ENCODE measurements around the gene SRSF9. TPM values are rescaled to one million over a fixed set of nuclear protein-coding genes. Genes with fewer than 3 reads are reported as not detected.
"Not testable (repeated sequence)": the region's sequence is repeated elsewhere in the genome, so short reads cannot be mapped to it uniquely, and the experiment has no call there.

SRSF9 gene
- polyA plus RNA-seq, 1 donor from 2014 or later, result 204 TPM

GRCh38 chr12:120468821-120469449, 613 bp downstream of the SRSF9 start:
- Mint-ChIP-seq H3K27ac (peak overlapping the region; percentile 23 to 97 (median 96)), H3K27me3 (peaks cover 2% of the 10 kb centered on the region), H3K9me3 (no peaks in the 10 kb centered on the region), H3K4me3 (peak overlapping the region; percentile 69 to 96 (median 92)), H3K4me1 (peaks cover 20 to 38% (median 29%) of the 10 kb centered on the region in 3 donors), H3K36me3 (peaks cover 2% of the 10 kb centered on the region)

DNA sequence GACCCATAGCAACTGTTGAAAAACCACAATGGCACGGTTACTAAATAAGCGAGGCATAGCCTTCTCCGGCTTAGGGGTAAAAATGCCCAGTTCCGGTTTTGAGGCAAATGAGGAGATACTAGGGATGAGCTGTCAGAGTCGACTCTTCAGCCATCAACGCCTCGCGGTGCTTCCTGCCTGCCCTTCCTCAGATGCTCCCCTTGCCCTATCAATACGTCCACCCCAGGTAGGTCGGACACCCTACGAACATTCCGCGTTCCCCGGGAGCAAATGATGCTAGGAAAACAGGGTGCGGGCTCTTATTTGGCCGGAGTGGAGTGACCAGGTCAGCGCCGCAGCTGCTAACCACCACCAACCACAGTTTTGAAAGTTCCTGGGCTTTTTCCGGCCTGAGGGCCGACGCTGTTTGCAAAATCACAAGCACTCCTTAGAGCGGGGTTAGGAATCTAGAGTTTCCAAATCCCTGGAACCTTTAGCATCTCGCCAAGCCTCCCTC, 1.2 kb downstream of the SRSF9 start:
- Mint-ChIP-seq H3K4me1 (peaks cover 20 to 38% (median 29%) of the 10 kb centered on the region in 3 donors), H3K27ac (peak overlapping the region; percentile 90 to 97 (median 91)), H3K36me3 (peaks cover 2% of the 10 kb centered on the region), H3K4me3 (peak overlapping the region; percentile 69 to 96 (median 92)), H3K9me3 (no peaks in the 10 kb centered on the region), H3K27me3 (peaks cover 2% of the 10 kb centered on the region)

- Mint-ChIP-seq H3K36me3 (peaks cover 2% of the 10 kb centered on the region), H3K27ac (peak overlapping the region; percentile 64 to 97 (median 91)), H3K27me3 (peaks cover 2% of the 10 kb centered on the region), H3K4me3 (peak overlapping the region; percentile 69 to 87 (median 86)), H3K4me1 (peaks cover 20 to 44% (median 29%) of the 10 kb centered on the region in 3 donors), H3K9me3 (no peaks in the 10 kb centered on the region)
These were observed 2.1 kb downstream of the SRSF9 start for GRCh38 chr12:120467439-120467838.

DNA sequence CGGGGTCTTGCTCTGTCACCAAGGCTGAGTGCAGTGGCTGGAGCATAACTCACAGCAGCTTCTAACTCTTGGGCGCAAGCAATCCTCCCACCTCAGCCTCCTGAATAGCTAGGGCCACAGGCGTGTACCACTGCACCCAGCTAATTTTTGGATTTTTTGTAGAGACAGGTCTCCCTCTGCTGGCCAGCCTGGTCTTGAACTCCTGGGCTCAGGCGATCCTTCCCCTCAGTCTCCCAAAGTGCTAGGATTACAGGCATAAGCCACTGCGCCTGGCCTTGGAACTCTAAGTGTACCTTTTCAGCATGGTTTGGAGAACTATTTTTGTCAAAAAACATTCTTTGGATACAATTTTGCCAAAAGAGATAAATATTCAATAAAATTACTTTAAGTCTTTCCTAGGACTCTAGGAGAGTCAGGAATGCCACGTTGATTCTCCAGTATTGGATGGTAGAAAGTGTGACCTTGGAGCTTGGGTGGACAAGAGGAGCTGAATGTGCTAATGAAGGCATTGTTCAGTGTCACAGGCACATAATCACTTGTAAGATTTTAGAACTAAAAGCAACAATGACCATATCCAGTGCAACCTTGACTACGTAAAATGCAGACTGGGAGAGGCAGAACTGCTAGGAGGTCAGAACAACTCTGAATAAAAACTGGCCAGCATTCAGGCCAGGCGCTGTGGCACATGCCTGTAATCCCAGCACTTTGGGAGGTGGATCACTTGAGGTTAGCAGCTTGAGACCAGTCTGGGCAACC, 2.8 kb downstream of the SRSF9 start:
- H3K4me3 Mint-ChIP-seq, result peak overlapping the region in 3 of 4 donors; percentile 21 to 70 (median 69)
- no peaks in the 10 kb centered on the region for H3K9me3 Mint-ChIP-seq
- peaks cover 20 to 46% (median 29%) of the 10 kb centered on the region in 3 donors for H3K4me1 Mint-ChIP-seq
- H3K27me3 Mint-ChIP-seq, result peaks cover 2% of the 10 kb centered on the region
- peak overlapping the region; percentile 75 to 87 (median 84) for H3K27ac Mint-ChIP-seq
- peaks cover 3% of the 10 kb centered on the region for H3K36me3 Mint-ChIP-seq

GRCh38 chr12:120465756-120466155, 3.8 kb downstream of the SRSF9 start:
- peaks cover 2% of the 10 kb centered on the region for H3K27me3 Mint-ChIP-seq
- peaks cover 3% of the 10 kb centered on the region for H3K36me3 Mint-ChIP-seq
- no peaks in the 10 kb centered on the region for H3K9me3 Mint-ChIP-seq
- H3K4me1 Mint-ChIP-seq, result peaks cover 20 to 46% (median 29%) of the 10 kb centered on the region in 3 donors
- H3K27ac Mint-ChIP-seq, result peak overlapping the region in 1 of 3 donors; percentile 87
- H3K4me3 Mint-ChIP-seq, result peak overlapping the region in 1 of 4 donors; percentile 69

- peaks cover 17 to 41% (median 25%) of the 10 kb centered on the region in 3 donors for H3K4me1 Mint-ChIP-seq
- H3K27me3 Mint-ChIP-seq, result no peaks in the 10 kb centered on the region
- H3K4me3 Mint-ChIP-seq, result no peak overlapping the region
- H3K27ac Mint-ChIP-seq, result no peak overlapping the region
- peaks cover 1% of the 10 kb centered on the region for H3K36me3 Mint-ChIP-seq
- no peaks in the 10 kb centered on the region for H3K9me3 Mint-ChIP-seq
These were observed 5.8 kb downstream of the SRSF9 start for GRCh38 chr12:120463712-120464111.

DNA sequence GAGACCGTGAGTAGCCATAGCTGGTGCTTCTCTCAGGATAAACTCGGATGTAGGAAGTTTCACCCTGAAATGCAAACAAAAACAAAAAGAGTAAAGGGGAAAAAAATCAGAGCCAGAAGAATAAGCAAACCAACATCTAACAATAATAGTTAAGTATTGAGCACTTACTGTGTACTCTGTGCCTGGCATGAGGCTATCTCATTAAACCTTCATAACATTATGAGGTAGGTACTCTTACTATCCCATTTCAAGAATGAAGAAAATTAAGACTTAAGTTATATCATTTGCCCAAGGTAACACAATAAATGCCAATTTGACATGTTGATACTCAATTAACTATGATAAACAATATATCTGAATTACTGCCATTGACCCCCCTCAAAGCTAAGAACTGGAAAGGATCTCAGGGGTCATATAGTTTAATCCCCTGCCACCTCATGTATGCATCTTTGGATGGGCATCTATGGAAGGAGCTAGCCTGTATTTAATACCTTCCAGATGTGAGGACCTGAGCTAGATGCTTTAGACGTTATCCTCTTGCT, 7.4 kb downstream of the SRSF9 start:
- H3K4me3 Mint-ChIP-seq, result no peak overlapping the region

GRCh38 chr12:120460157-120460556, 9.4 kb downstream of the SRSF9 start:
- no peaks in the 10 kb centered on the region for H3K27me3 Mint-ChIP-seq
- no peaks in the 10 kb centered on the region for H3K9me3 Mint-ChIP-seq
- peak overlapping the region in 1 of 3 donors; percentile 76 for H3K27ac Mint-ChIP-seq
- no peak overlapping the region for H3K4me3 Mint-ChIP-seq
- peaks cover 0 to 12% (median 3%) of the 10 kb centered on the region in 3 donors for H3K4me1 Mint-ChIP-seq
- peaks cover 1% of the 10 kb centered on the region for H3K36me3 Mint-ChIP-seq

More for the DNA sequence above, 7.4 kb downstream of the SRSF9 start:
- H3K36me3 Mint-ChIP-seq, result peaks cover 1% of the 10 kb centered on the region
- peaks cover 10 to 29% (median 15%) of the 10 kb centered on the region in 3 donors for H3K4me1 Mint-ChIP-seq
- H3K27me3 Mint-ChIP-seq, result no peaks in the 10 kb centered on the region
- no peaks in the 10 kb centered on the region for H3K9me3 Mint-ChIP-seq
- peak overlapping the region in 1 of 3 donors; percentile 25 for H3K27ac Mint-ChIP-seq

- H3K9me3 Mint-ChIP-seq, result no peaks in the 10 kb centered on the region
- H3K27me3 Mint-ChIP-seq, result no peaks in the 10 kb centered on the region
- no peak overlapping the region for H3K27ac Mint-ChIP-seq
- peaks cover 3 to 6% (median 4%) of the 10 kb centered on the region in 3 donors for H3K4me1 Mint-ChIP-seq
- H3K36me3 Mint-ChIP-seq, result peaks cover 1% of the 10 kb centered on the region
- no peak overlapping the region for H3K4me3 Mint-ChIP-seq
These were observed 12.4 kb downstream of the SRSF9 start for GRCh38 chr12:120457133-120457532.

- H3K4me3 Mint-ChIP-seq, result peak overlapping the region in 1 of 4 donors; percentile 2
- H3K4me1 Mint-ChIP-seq, result peaks cover 3 to 6% (median 4%) of the 10 kb centered on the region in 3 donors
- no peaks in the 10 kb centered on the region for H3K9me3 Mint-ChIP-seq
- no peaks in the 10 kb centered on the region for H3K36me3 Mint-ChIP-seq
- no peak overlapping the region for H3K27ac Mint-ChIP-seq
- H3K27me3 Mint-ChIP-seq, result no peaks in the 10 kb centered on the region
These were observed 14.2 kb downstream of the SRSF9 start for GRCh38 chr12:120455302-120455701.

GRCh38 chr12:120453977-120454376, 15.6 kb downstream of the SRSF9 start:
- peak overlapping the region in 1 of 4 donors; percentile 5 for H3K4me3 Mint-ChIP-seq
- peaks cover 4 to 6% (median 6%) of the 10 kb centered on the region in 3 donors for H3K4me1 Mint-ChIP-seq
- no peaks in the 10 kb centered on the region for H3K27me3 Mint-ChIP-seq
- H3K27ac Mint-ChIP-seq, result peak overlapping the region in 2 of 3 donors; percentile 1 to 59
- H3K9me3 Mint-ChIP-seq, result no peaks in the 10 kb centered on the region
- no peaks in the 10 kb centered on the region for H3K36me3 Mint-ChIP-seq

DNA sequence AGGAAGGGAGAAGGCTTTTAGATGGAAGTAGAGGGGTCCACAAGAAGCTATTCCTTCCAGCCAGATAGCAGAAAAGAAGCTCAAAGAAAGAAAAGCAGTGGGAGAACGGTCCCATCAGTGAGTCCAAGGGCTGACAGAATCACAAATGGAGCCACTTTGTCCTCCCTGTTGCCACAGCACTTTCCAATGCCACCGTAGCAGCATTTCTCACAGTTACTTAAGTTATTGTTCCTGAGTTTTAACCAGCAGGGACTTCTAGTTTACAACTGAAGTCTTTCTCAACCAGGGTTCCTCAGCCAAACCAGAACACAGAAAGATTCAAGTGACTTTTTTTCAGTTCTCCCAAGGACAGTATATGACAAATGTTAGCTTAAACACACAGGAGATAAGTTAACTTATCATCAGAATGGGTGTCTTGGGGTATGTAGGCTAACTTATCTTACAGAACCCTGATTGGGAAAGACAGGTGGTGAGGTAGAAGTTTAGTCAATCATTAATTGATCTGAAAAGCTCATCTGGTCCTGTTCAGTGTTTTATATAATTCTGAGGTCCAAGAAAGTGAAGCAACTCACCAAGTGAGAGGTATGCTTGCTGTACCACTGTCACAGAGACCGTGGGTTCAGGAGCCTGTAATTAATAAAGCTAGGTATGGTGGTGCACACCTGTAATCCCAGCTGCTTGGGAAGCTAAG, 16.3 kb downstream of the SRSF9 start:
- Mint-ChIP-seq H3K27me3 (no peaks in the 10 kb centered on the region), H3K9me3 (no peaks in the 10 kb centered on the region), H3K36me3 (no peaks in the 10 kb centered on the region), H3K4me3 (peak overlapping the region in 1 of 4 donors; percentile 23), H3K4me1 (peaks cover 4 to 6% (median 6%) of the 10 kb centered on the region in 3 donors), H3K27ac (peak overlapping the region in 1 of 3 donors; percentile 1)

GRCh38 chr12:120452524-120452923, 17.0 kb downstream of the SRSF9 start:
- H3K9me3 Mint-ChIP-seq, H3K27me3 Mint-ChIP-seq, H3K4me3 Mint-ChIP-seq, H3K36me3 Mint-ChIP-seq: not testable (repeated sequence)
- H3K4me1 Mint-ChIP-seq, result peaks cover 4 to 11% (median 8%) of the 10 kb centered on the region in 3 donors
- peak overlapping the region in 1 of 3 donors; percentile 48 for H3K27ac Mint-ChIP-seq

DNA sequence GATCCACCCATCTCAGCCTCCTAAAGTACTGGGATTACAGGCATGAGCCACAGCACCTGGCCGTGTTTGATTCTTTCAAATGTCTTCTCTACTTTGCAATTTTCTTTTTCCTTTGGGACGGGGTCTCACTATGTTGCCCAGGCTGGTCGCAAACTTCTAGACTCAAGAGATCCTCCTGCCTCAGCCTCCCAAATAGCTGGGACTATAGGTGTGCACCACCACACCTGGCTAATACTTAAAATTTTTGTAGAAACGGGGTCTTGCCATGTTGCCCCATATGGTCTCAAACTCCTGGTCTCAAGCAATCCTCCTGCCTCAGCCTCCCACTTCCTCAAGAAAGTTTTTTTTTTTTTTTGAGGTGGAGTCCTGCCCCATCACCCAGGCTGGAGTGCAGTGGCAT, 21.6 kb downstream of the SRSF9 start:
- H3K36me3 Mint-ChIP-seq, result no peaks in the 10 kb centered on the region
- peak overlapping the region in 2 of 3 donors; percentile 57 to 83 for H3K27ac Mint-ChIP-seq

More for the DNA sequence above, 21.6 kb downstream of the SRSF9 start:
- Mint-ChIP-seq H3K4me1 (peaks cover 6 to 18% (median 15%) of the 10 kb centered on the region in 3 donors), H3K27me3 (peaks cover 1% of the 10 kb centered on the region), H3K9me3 (no peaks in the 10 kb centered on the region), H3K4me3 (peak overlapping the region; percentile 90 to 99 (median 98))

Measured in IgD-negative memory B cell (primary cell).